ENCODE data around the gene CA10.

CA10 gene

DNA sequence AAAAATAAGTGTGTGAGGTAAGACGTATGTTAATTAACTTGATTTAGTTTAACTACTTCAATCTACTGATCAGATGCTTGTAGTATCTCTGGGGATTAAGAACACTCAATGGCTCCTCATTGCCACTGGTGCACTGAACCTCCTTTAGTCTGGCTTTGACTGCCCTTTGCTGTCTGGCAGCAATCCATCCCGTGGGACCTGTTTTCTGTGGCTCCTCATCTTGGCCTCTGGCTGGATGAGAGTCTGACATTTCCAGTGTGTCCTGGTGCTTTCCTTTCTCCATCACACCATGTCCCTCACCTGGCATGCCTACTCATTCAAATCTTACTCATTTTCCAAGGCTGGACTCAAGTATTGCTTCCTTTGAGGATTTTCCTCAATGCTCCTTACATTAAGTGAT, 212.2 kb downstream of the CA10 start:
- Histone ChIP-seq H3K27me3 (replicated peaks; ENCODE audit: control insufficient read depth, insufficient read depth, low read length) (no peaks in the 10 kb centered on the region), H3K9ac (ENCODE audit: low read length) (no peak overlapping the region), H3K9me3 (ENCODE audit: control insufficient read depth, low read length) (no peaks in the 10 kb centered on the region), H3K4me3 (ENCODE audit: low read length) (no peak overlapping the region), H3K36me3 (ENCODE audit: control insufficient read depth, insufficient read depth, low read length, severe bottlenecking) (no peaks in the 10 kb centered on the region), H3K4me1 (ENCODE audit: control insufficient read depth, insufficient read depth, low read length) (no peaks in the 10 kb centered on the region)
- no peak for DNase-seq (ENCODE audit: low read depth)

DNA sequence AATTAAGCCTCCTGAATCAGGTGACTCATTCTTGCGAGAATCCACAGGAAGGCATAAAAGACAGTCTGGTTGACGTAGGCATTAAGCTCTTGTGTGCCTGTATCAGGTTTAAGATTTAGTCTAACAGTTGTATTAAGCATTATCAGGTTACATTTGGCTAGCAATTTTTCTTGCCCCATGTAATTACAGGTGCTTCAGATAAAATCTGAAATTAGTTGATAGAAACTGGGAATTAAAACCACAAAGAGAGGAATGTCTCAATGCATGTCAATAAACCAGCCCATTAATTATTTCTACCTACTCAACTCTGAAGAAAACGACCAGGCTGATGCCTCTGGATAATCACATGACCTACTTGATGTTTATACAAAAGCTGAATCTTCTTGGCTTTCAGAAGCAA, 217.2 kb downstream of the CA10 start:
- Histone ChIP-seq H3K4me1 (ENCODE audit: control insufficient read depth, insufficient read depth, low read length) (no peaks in the 10 kb centered on the region), H3K9me3 (ENCODE audit: control insufficient read depth, low read length) (no peaks in the 10 kb centered on the region), H3K9ac (ENCODE audit: low read length) (no peak overlapping the region), H3K36me3 (ENCODE audit: control insufficient read depth, insufficient read depth, low read length, severe bottlenecking) (no peaks in the 10 kb centered on the region), H3K27me3 (replicated peaks; ENCODE audit: control insufficient read depth, insufficient read depth, low read length) (no peaks in the 10 kb centered on the region), H3K4me3 (ENCODE audit: low read length) (no peak overlapping the region)
- no peak for DNase-seq (ENCODE audit: low read depth)

DNA sequence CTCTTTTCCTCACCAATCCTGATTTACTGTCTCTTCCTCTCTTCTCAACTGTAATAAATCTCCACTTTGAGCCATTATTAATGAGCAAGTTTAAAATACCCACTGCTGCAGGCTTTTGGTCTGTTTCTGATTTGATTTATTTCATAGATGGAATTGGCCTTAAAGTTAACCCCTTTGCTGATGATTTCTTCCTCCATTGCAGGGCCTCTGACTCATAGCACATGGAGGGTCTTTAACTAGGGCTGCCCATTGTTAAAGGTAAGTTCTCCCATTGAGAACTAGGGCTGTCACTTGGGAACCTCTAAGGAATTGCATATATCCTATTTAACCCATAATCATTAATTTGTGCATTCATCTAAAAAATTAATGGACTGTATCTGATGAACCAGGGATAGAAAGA, 221.2 kb downstream of the CA10 start:
- no peaks in the 10 kb centered on the region for H3K27me3 ChIP-seq (replicated peaks; ENCODE audit: control insufficient read depth, insufficient read depth, low read length)
- no peak for DNase-seq (ENCODE audit: low read depth)
- H3K9me3 ChIP-seq (ENCODE audit: control insufficient read depth, low read length): no peaks in the 10 kb centered on the region
- H3K4me3 ChIP-seq (ENCODE audit: low read length): no peak overlapping the region
- H3K9ac ChIP-seq (ENCODE audit: low read length): no peak overlapping the region
- no peaks in the 10 kb centered on the region for H3K4me1 ChIP-seq (ENCODE audit: control insufficient read depth, insufficient read depth, low read length)
- no peaks in the 10 kb centered on the region for H3K36me3 ChIP-seq (ENCODE audit: control insufficient read depth, insufficient read depth, low read length, severe bottlenecking)

DNA sequence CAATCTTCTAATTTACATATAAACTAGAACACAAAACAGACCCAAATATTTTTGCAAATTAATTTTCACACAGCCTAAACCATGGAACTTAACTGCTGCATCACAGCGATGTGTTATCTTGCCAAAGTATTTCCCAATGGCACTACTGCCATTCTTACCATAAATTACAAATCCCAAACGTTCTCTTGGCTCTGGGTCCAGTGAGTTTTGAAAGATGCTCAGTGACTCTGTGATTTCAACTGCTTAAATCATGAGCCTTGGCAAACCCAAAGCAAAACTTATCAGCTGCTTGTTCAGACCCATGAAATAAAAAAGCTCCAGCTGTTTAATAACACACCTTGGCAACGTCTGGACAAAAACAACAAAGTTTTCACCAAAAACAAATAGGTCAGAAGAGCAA, 223.0 kb downstream of the CA10 start:
- Histone ChIP-seq H3K4me1 (ENCODE audit: control insufficient read depth, insufficient read depth, low read length) (no peaks in the 10 kb centered on the region), H3K9me3 (ENCODE audit: control insufficient read depth, low read length) (no peaks in the 10 kb centered on the region), H3K4me3 (ENCODE audit: low read length) (no peak overlapping the region), H3K9ac (ENCODE audit: low read length) (no peak overlapping the region), H3K27me3 (replicated peaks; ENCODE audit: control insufficient read depth, insufficient read depth, low read length) (no peaks in the 10 kb centered on the region), H3K36me3 (ENCODE audit: control insufficient read depth, insufficient read depth, low read length, severe bottlenecking) (no peaks in the 10 kb centered on the region)
- no peak for DNase-seq (ENCODE audit: low read depth)

DNA sequence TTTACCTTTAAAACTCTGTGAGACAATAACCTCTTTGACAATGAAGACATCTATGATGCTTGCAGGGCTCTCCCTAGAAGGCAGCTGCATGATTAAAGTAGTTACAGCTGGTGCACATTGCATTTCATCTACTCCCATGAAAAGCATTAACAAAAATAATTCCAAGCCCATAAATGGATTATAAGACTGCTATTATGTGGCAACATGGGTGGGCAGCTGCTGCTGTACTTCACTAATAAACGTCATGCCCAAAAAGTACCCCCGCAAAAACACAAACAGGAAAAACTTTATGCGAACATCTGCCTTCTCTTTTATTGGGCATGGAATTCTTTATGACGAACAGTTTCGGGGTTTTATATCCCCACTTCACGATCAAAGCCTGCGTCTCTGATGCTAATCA, 224.9 kb downstream of the CA10 start:
- H3K4me3 ChIP-seq (ENCODE audit: low read length): no peak overlapping the region
- H3K27me3 ChIP-seq (replicated peaks; ENCODE audit: control insufficient read depth, insufficient read depth, low read length): no peaks in the 10 kb centered on the region
- H3K36me3 ChIP-seq (ENCODE audit: control insufficient read depth, insufficient read depth, low read length, severe bottlenecking): no peaks in the 10 kb centered on the region
- no peaks in the 10 kb centered on the region for H3K4me1 ChIP-seq (ENCODE audit: control insufficient read depth, insufficient read depth, low read length)
- H3K9ac ChIP-seq (ENCODE audit: low read length): no peak overlapping the region
- no peaks in the 10 kb centered on the region for H3K9me3 ChIP-seq (ENCODE audit: control insufficient read depth, low read length)
- no peak for DNase-seq (ENCODE audit: low read depth)

DNA sequence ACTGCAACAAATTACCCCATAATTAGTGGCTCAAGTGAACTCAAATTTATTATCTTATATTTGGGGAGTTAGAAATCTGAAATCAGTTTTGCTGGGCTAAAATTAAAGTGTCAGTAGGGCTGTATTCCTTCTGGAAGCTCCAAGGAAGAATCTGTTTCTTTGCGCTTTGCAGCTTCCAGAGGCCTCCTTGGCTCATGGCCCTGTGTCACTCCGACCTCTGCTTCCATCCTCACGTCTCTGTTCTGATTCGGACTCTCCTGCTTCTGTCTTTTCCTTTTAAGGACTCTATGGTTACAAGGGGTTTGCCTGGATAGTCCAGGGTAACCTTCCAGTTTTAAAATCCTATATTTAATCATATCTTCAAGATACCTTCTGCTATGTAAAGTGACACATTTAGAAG, 232.1 kb downstream of the CA10 start:
- DNase-seq (ENCODE audit: low read depth): no peak
- H3K4me1 ChIP-seq (ENCODE audit: control insufficient read depth, insufficient read depth, low read length): no peaks in the 10 kb centered on the region

DNA sequence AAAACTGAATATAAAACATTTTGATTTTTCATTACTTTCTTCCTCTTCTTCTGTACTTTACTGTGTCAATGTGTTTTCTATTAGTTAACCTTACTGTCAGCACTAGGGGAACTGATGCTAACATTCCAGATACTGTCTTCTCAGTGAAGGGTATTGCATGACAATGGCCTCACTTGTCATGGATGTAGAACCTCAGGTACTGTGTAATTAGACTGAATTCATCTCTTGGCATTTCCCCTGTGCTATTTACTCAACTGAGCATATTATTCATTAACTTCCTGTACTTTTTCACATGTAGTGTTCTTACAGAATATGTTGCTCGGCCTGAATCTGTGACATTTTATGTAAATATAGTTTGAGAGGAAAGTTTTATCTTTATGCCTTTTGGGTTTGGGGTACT, 237.0 kb downstream of the CA10 start:
- H3K27me3 ChIP-seq (replicated peaks; ENCODE audit: control insufficient read depth, insufficient read depth, low read length): no peaks in the 10 kb centered on the region
- H3K4me3 ChIP-seq (ENCODE audit: low read length): no peak overlapping the region
- H3K36me3 ChIP-seq (ENCODE audit: control insufficient read depth, insufficient read depth, low read length, severe bottlenecking): no peaks in the 10 kb centered on the region
- no peak overlapping the region for H3K9ac ChIP-seq (ENCODE audit: low read length)
- no peaks in the 10 kb centered on the region for H3K9me3 ChIP-seq (ENCODE audit: control insufficient read depth, low read length)
- H3K4me1 ChIP-seq (ENCODE audit: control insufficient read depth, insufficient read depth, low read length): no peaks in the 10 kb centered on the region
- no peak for DNase-seq (ENCODE audit: low read depth)

More for the DNA sequence above, 232.1 kb downstream of the CA10 start:
- Histone ChIP-seq H3K27me3 (replicated peaks; ENCODE audit: control insufficient read depth, insufficient read depth, low read length) (no peaks in the 10 kb centered on the region), H3K9ac (ENCODE audit: low read length) (no peak overlapping the region), H3K36me3 (ENCODE audit: control insufficient read depth, insufficient read depth, low read length, severe bottlenecking) (no peaks in the 10 kb centered on the region), H3K4me3 (ENCODE audit: low read length) (no peak overlapping the region), H3K9me3 (ENCODE audit: control insufficient read depth, low read length) (no peaks in the 10 kb centered on the region)

DNA sequence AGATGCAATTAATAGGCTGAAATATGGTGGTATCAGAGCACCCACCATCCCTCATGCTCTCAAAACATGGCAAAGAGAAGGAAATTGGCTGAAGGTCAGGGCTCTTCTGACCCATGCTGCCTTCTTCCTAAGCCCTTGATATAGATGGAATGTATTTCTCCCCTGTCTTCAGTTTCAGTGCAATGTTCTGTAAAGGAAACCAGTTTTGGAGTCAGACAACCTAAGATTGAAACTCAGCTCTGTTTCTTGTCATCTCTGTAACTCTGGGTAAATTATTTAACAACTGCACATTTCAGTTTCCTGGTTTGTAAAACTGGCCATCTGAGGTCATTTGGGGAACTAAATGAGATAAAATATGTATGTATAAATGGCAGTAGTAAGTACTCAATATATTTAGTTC, 243.9 kb downstream of the CA10 start:
- H3K9me3 ChIP-seq (ENCODE audit: control insufficient read depth, low read length): no peaks in the 10 kb centered on the region
- no peak for DNase-seq (ENCODE audit: low read depth)
- H3K36me3 ChIP-seq (ENCODE audit: control insufficient read depth, insufficient read depth, low read length, severe bottlenecking): no peaks in the 10 kb centered on the region
- H3K27me3 ChIP-seq (replicated peaks; ENCODE audit: control insufficient read depth, insufficient read depth, low read length): no peaks in the 10 kb centered on the region
- no peak overlapping the region for H3K4me3 ChIP-seq (ENCODE audit: low read length)
- H3K4me1 ChIP-seq (ENCODE audit: control insufficient read depth, insufficient read depth, low read length): no peaks in the 10 kb centered on the region
- H3K9ac ChIP-seq (ENCODE audit: low read length): no peak overlapping the region

DNA sequence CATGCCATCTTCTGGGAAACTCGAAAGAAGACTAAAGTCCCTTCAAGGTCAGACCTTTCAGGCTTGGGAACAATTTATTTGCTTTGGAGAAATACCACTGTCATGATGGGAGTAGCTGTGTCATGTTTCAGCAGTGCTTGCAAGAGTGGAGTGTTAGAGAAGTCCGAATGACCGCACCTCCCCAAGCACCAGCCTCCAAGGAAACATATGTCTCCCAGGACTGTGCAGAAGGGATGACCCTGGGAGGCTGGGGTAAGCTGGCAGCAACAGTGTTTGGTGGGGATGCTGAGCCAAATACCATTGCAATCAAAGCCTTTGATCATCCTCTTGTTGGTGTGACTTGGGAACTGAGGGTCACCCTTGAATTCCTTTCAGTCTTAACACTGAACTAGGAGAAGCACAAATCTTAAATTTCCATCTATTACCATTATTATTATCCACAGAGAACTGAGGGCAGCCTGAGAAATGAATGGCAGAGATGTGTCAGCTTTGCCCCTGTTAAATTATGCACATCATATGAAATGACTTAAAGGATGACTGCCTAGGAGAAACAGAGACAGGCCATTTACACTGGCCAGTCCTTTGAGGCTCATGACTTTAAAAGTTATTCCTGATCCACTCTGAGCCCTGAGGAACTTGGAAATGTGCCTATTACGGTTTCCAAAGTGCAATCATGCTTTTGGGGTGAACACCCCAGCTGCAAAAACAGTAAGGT, 244.9 kb downstream of the CA10 start:
- no peak overlapping the region for H3K9ac ChIP-seq (ENCODE audit: low read length)
- no peaks in the 10 kb centered on the region for H3K27me3 ChIP-seq (replicated peaks; ENCODE audit: control insufficient read depth, insufficient read depth, low read length)
- DNase-seq (ENCODE audit: low read depth): no peak
- no peaks in the 10 kb centered on the region for H3K9me3 ChIP-seq (ENCODE audit: control insufficient read depth, low read length)
- no peaks in the 10 kb centered on the region for H3K36me3 ChIP-seq (ENCODE audit: control insufficient read depth, insufficient read depth, low read length, severe bottlenecking)
- H3K4me1 ChIP-seq (ENCODE audit: control insufficient read depth, insufficient read depth, low read length): no peaks in the 10 kb centered on the region
- H3K4me3 ChIP-seq (ENCODE audit: low read length): no peak overlapping the region

DNA sequence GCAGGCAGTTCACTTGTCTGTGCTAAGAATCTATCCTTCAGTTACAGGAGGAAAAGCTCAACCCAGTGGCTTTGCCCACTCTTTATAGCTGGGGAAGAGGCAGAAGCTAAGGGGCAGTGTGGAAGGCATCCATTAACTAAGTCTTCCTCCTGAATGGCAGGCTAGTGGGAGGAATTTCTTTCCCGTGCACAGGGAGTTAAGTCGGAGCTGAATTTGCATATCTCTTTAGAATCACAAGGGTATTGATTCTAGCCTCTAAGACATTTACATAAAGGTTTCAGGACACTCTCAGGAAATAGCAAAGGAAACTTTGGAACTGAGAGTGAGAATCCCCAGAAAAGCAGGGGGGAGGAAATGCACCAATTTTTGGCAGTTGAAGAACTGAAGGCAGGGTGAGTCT, 245.6 kb downstream of the CA10 start:
- no peaks in the 10 kb centered on the region for H3K27me3 ChIP-seq (replicated peaks; ENCODE audit: control insufficient read depth, insufficient read depth, low read length)
- H3K9ac ChIP-seq (ENCODE audit: low read length): no peak overlapping the region
- DNase-seq (ENCODE audit: low read depth): no peak
- H3K4me3 ChIP-seq (ENCODE audit: low read length): no peak overlapping the region
- no peaks in the 10 kb centered on the region for H3K9me3 ChIP-seq (ENCODE audit: control insufficient read depth, low read length)
- no peaks in the 10 kb centered on the region for H3K36me3 ChIP-seq (ENCODE audit: control insufficient read depth, insufficient read depth, low read length, severe bottlenecking)
- no peaks in the 10 kb centered on the region for H3K4me1 ChIP-seq (ENCODE audit: control insufficient read depth, insufficient read depth, low read length)

DNA sequence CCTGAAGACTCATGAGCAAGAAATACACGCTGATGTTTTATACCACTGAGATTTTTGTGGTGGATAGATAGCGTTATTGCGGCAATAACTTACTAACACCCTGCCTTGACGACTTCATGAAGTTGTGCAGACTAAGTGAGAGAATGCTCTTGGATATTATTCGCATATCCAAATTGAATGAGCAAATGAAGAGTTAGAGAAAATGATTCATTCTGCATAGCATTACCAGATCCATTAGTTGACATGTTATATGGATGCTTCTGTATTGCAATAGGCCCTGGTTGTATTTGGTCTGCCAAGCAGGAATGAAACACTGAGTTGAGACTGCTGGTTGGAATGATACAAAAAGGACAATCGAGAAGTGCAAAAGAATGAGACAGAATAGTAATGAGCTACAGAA, 247.3 kb downstream of the CA10 start:
- Histone ChIP-seq H3K9ac (ENCODE audit: low read length) (no peak overlapping the region), H3K27me3 (replicated peaks; ENCODE audit: control insufficient read depth, insufficient read depth, low read length) (no peaks in the 10 kb centered on the region), H3K4me3 (ENCODE audit: low read length) (no peak overlapping the region), H3K36me3 (ENCODE audit: control insufficient read depth, insufficient read depth, low read length, severe bottlenecking) (no peaks in the 10 kb centered on the region), H3K4me1 (ENCODE audit: control insufficient read depth, insufficient read depth, low read length) (no peaks in the 10 kb centered on the region), H3K9me3 (ENCODE audit: control insufficient read depth, low read length) (no peaks in the 10 kb centered on the region)
- no peak for DNase-seq (ENCODE audit: low read depth)

DNA sequence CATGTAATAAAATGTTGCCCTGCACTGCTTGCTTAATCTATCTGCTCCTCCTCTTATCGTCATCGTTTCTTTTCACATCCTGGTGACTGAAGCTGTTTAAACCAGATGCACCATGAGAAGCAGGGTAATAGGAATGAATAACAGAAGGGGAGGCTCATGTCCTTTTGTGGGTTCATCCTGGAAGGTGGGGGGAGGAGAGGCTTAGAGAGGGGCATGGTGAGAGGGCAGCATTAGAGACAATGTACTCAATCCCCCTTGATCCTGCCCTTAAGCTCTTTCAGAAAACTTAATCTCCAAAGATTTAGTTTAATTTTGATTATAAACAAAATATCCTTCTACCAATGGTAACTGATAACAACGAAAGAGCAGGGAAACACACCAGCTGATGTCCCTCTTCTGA, 248.5 kb downstream of the CA10 start:
- no peaks in the 10 kb centered on the region for H3K4me1 ChIP-seq (ENCODE audit: control insufficient read depth, insufficient read depth, low read length)
- no peaks in the 10 kb centered on the region for H3K9me3 ChIP-seq (ENCODE audit: control insufficient read depth, low read length)
- H3K9ac ChIP-seq (ENCODE audit: low read length): no peak overlapping the region
- no peak for DNase-seq (ENCODE audit: low read depth)
- H3K4me3 ChIP-seq (ENCODE audit: low read length): no peak overlapping the region
- H3K27me3 ChIP-seq (replicated peaks; ENCODE audit: control insufficient read depth, insufficient read depth, low read length): no peaks in the 10 kb centered on the region
- H3K36me3 ChIP-seq (ENCODE audit: control insufficient read depth, insufficient read depth, low read length, severe bottlenecking): no peaks in the 10 kb centered on the region
